OCI-LY1 (cell line): ENCODE results near the gene CDH22.

ENCODE experiments used
- H2AFZ ChIP-seq: fragments of 200-600 bp; sonication (generic), shearing (Covaris generic); 2 replicates; pipeline ENCODE4 v1.6.0; 2014; ENCODE audit warnings: antibody characterized with exemption, mild to moderate bottlenecking, low read length
- H3F3A ChIP-seq: fragments of 200-600 bp; sonication (generic), shearing (Covaris generic); 2 replicates; pipeline ENCODE4 v1.6.0; 2014; ENCODE audit warnings: mild to moderate bottlenecking, antibody characterized with exemption, low read length, moderate library complexity; ENCODE audit not compliant: insufficient read depth
- H3K27ac ChIP-seq: fragments of 200-600 bp; sonication (generic); 2 replicates; pipeline ENCODE4 v1.5.1; 2014; ENCODE audit warnings: low read length, mixed run types, mild to moderate bottlenecking, low read depth; ENCODE audit not compliant: poor library complexity, severe bottlenecking
- H3K27me3 ChIP-seq: fragments of 200-600 bp; sonication (generic); 2 replicates; pipeline ENCODE4 v1.6.0; 2014; ENCODE audit warnings: antibody characterized with exemption, mild to moderate bottlenecking, low read length, moderate library complexity; ENCODE audit not compliant: insufficient read depth
- H3K36me3 ChIP-seq: fragments of 200-600 bp; sonication (generic); 2 replicates; pipeline ENCODE4 v1.6.1; 2014; ENCODE audit warnings: mild to moderate bottlenecking, antibody characterized with exemption, low read length, moderate library complexity, mixed read lengths; ENCODE audit not compliant: insufficient read depth
- H3K4me1 ChIP-seq: fragments of 200-600 bp; sonication (generic); 2 replicates; pipeline ENCODE4 v1.5.1; 2014; ENCODE audit warnings: mild to moderate bottlenecking, low read length, moderate library complexity; ENCODE audit not compliant: insufficient read depth, severe bottlenecking
- H3K4me2 ChIP-seq: fragments of 200-600 bp; sonication (generic), shearing (Covaris generic); 2 replicates; pipeline ENCODE4 v1.6.1; 2014; ENCODE audit warnings: low read length
- H3K4me3 ChIP-seq: fragments of 200-600 bp; sonication (generic); 2 replicates; pipeline ENCODE4 v1.5.1; 2014; ENCODE audit warnings: low read length, low read depth, mild to moderate bottlenecking, mixed read lengths; ENCODE audit not compliant: poor library complexity, severe bottlenecking
- H3K79me2 ChIP-seq: fragments of 200-600 bp; shearing (Covaris generic); 2 replicates; pipeline ENCODE4 v1.6.1; 2016; ENCODE audit warnings: mixed run types, low read length, mixed read lengths; ENCODE audit not compliant: insufficient read depth
- H3K9ac ChIP-seq: fragments of 200-600 bp; sonication (generic), shearing (Covaris generic); 2 replicates; pipeline ENCODE4 v1.6.1; 2014; ENCODE audit warnings: mild to moderate bottlenecking, low read length, mixed read lengths
- H3K9me2 ChIP-seq: fragments of 200-600 bp; sonication (generic), shearing (Covaris generic); 2 replicates; pipeline ENCODE4 v1.6.1; 2014; ENCODE audit warnings: low read depth, mild to moderate bottlenecking, low read length, mixed read lengths
- H3K9me3 ChIP-seq: fragments of 200-600 bp; shearing (Covaris generic); 2 replicates; pipeline ENCODE4 v1.6.1; 2014; ENCODE audit warnings: low read length, mixed read lengths
- H4K20me1 ChIP-seq: fragments of 200-600 bp; sonication (generic), shearing (Covaris generic); 2 replicates; pipeline ENCODE4 v1.6.0; 2016; ENCODE audit warnings: mild to moderate bottlenecking, low read length; ENCODE audit not compliant: insufficient read depth
- EZH2 ChIP-seq: fragments of 200-600 bp; sonication (generic), shearing (Covaris generic); IDR thresholded peaks from 2 replicates; pipeline ENCODE4 v1.8.0; 2017; ENCODE audit warnings: borderline replicate concordance, mixed run types, mild to moderate bottlenecking, antibody characterized with exemption, low read length, moderate library complexity, mixed read lengths
- TF ChIP-seq, protein P1 (sequence below): fragments of 200-600 bp; sonication (generic), shearing (Covaris generic); IDR thresholded peaks from 2 replicates; pipeline ENCODE4 v1.5.1; 2017; ENCODE audit warnings: mild to moderate bottlenecking, antibody characterized with exemption, low read length, moderate library complexity, mixed read lengths

CDH22 gene

DNA sequence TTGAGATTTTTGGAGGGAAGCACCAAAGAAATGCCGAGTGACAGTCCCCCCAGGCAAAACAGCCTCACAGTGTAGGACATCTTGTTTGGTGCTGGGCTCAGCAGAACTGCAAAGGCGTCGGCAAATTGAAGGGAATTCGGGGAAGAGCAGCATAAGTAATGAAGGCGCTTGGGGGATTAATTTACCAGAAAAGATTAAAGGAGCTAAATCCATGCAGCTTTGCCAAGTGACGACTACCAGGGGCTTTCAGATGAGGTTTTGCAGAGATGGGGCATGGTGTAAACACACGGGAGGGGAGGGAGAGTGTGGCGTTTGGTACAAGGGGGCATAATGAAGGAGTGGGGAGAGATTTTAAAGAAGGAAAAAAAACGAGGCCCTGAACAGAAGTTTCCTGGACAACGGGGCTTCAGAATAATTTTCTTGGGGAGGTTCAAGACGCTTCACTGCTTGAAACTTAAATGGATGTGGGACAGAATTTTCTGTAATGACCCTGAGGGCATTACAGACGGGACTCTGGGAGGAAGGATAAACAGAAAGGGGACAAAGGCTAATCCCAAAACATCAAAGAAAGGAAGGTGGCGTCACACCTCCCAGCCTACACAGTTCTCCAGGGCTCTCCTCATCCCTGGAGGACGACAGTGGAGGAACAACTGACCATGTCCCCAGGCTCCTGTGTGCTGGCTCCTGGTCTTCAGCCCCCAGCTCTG, 45.4 kb upstream of the CDH22 start:
- Histone ChIP-seq H3K9me3 (no peaks in the 10 kb centered on the region), H3K9me2 (no peaks in the 10 kb centered on the region), H2AFZ (no peak overlapping the region), H3K36me3 (peaks cover 23% of the 10 kb centered on the region), H3K9ac (no peak overlapping the region), H3F3A (0 out of 2 replicates have a peak, but pooled peaks cover 2% of the 10 kb centered on the region), H3K27me3 (no peaks in the 10 kb centered on the region), H3K4me2 (no peak overlapping the region), H3K79me2 (no peaks in the 10 kb centered on the region), H4K20me1 (no peaks in the 10 kb centered on the region), H3K4me3 (no peak overlapping the region), H3K4me1 (peaks cover 19% of the 10 kb centered on the region), H3K27ac (no peak overlapping the region)
- TF ChIP-seq, protein P1, sequence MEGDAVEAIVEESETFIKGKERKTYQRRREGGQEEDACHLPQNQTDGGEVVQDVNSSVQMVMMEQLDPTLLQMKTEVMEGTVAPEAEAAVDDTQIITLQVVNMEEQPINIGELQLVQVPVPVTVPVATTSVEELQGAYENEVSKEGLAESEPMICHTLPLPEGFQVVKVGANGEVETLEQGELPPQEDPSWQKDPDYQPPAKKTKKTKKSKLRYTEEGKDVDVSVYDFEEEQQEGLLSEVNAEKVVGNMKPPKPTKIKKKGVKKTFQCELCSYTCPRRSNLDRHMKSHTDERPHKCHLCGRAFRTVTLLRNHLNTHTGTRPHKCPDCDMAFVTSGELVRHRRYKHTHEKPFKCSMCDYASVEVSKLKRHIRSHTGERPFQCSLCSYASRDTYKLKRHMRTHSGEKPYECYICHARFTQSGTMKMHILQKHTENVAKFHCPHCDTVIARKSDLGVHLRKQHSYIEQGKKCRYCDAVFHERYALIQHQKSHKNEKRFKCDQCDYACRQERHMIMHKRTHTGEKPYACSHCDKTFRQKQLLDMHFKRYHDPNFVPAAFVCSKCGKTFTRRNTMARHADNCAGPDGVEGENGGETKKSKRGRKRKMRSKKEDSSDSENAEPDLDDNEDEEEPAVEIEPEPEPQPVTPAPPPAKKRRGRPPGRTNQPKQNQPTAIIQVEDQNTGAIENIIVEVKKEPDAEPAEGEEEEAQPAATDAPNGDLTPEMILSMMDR = no peak
- no peak for TF ChIP-seq EZH2

DNA sequence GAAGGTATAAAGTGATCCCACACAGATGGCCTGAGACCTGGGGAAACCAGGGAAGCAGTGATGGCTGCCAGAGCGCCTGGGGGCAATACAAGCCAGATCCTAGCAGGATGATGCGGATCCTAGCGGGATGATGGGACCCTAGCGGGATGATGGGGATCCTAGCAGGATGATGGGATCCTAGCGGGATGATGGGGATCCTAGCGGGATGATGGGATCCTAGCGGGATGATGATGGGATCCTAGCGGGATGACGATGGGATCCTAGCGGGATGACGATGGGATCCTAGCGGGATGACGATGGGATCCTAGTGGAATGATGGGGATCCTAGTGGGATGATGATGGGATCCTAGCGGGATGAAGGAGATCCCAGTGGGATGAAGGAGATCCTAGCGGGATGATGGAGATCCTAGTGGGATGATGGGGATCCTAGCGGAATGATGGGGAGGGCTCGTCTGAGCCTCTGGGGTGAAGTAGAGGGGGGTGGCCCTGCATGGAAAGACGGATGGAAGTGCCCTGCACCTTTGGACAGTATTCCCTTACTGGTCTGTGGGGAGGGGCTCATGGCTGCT, 44.2 kb upstream of the CDH22 start:
- Histone ChIP-seq H3K4me3 (no peak overlapping the region), H3K9me2 (no peaks in the 10 kb centered on the region), H3K9me3 (no peaks in the 10 kb centered on the region), H3K36me3 (peaks cover 23% of the 10 kb centered on the region), H3K27me3 (no peaks in the 10 kb centered on the region), H4K20me1 (no peaks in the 10 kb centered on the region), H2AFZ (no peak overlapping the region), H3K4me2 (no peak overlapping the region), H3K27ac (no peak overlapping the region), H3K79me2 (no peaks in the 10 kb centered on the region), H3K4me1 (peaks cover 19% of the 10 kb centered on the region), H3F3A (0 out of 2 replicates have a peak, but pooled peaks cover 2% of the 10 kb centered on the region), H3K9ac (no peak overlapping the region)
- TF ChIP-seq, protein P1 = no peak

DNA sequence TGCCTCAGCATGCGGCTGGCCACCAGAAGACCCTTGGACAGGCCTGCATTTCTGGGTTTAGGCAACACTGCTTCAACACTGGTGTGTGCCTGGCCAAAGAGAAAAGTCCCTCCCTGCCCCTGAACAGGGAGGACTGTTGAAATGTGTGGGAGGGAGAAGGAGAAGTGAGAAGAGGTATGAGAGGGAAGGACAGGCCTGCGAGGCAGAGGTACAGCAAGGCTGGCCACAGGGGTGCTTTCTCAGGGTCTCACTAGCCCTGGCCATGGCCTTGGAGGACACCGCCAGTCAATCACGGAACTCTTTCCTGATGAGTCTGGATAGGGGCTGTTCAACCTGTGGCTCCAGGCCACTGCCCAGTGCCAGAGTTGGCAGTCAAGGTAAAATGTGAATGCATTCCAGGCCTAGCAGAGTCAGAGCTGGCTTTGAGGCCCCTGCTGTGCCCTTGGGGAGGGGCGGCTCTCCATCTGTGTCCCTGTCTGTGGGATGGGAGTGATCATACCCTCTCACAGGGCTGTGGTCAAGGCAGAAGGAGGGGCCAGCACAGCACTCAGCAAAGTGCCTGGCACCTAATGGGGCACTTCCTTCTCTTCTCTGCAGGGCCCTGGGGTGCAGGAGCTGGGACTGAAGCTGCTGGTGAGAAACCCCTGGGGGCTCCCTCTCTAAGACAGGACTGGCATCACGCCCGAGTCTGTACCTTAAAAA, 43.2 kb upstream of the CDH22 start:
- Histone ChIP-seq H3K27ac (no peak overlapping the region), H3K9me2 (no peaks in the 10 kb centered on the region), H3K4me2 (no peak overlapping the region), H3K4me3 (no peak overlapping the region), H3K79me2 (no peaks in the 10 kb centered on the region), H4K20me1 (no peaks in the 10 kb centered on the region), H3K9me3 (no peaks in the 10 kb centered on the region), H3K9ac (no peak overlapping the region), H3K4me1 (peaks cover 19% of the 10 kb centered on the region), H3K36me3 (peaks cover 22% of the 10 kb centered on the region), H3K27me3 (no peaks in the 10 kb centered on the region), H3F3A (0 out of 2 replicates have a peak, but pooled peaks cover 2% of the 10 kb centered on the region), H2AFZ (no peak overlapping the region)
- TF ChIP-seq EZH2 = no peak
- TF ChIP-seq, protein P1 = no peak
